GM19238 (cell line): Measurements from ENCODE around the gene ERI3.

Experiments used
- DNase-seq: peaks from one replicate; pipeline ENCODE4 v3.0.0; 2011; ENCODE audit warnings: low spot score; ENCODE audit not compliant: insufficient read length

ERI3 gene

GRCh38 chr1:44354840-44355581 lies at the start of gene ERI3:
ERI3 (minus strand) TSS chr1:44355257; CDS start chr1:44355026, 231 bp downstream.
- peak; percentile 99 for DNase-seq

GRCh38 chr1:44401256-44402228 lies 46.5 kb upstream of the ERI3 start:
- no peak for DNase-seq

- no peak for DNase-seq
Measured at GRCh38 chr1:44390277-44390676, 35.2 kb upstream of the ERI3 start.

GRCh38 chr1:44389437-44389836 lies 34.4 kb upstream of the ERI3 start:
- DNase-seq: no peak

GRCh38 chr1:44388551-44388950 lies 33.5 kb upstream of the ERI3 start:
- DNase-seq: no peak

GRCh38 chr1:44380666-44381177 lies 25.7 kb upstream of the ERI3 start:
- no peak for DNase-seq

GRCh38 chr1:44377925-44378784 lies 23.1 kb upstream of the ERI3 start:
- peak; percentile 26 for DNase-seq

GRCh38 chr1:44375547-44375946 lies 20.5 kb upstream of the ERI3 start:
- no peak for DNase-seq

- DNase-seq: no peak
Measured at GRCh38 chr1:44371206-44371605, 16.1 kb upstream of the ERI3 start.

- no peak for DNase-seq
Measured at GRCh38 chr1:44368471-44369151, 13.6 kb upstream of the ERI3 start.

GRCh38 chr1:44367944-44368343 lies 12.9 kb upstream of the ERI3 start:
- no peak for DNase-seq

- no peak for DNase-seq
Measured at GRCh38 chr1:44366371-44366975, 11.4 kb upstream of the ERI3 start.

- no peak for DNase-seq
Measured at GRCh38 chr1:44361478-44361877, 6.4 kb upstream of the ERI3 start.

- DNase-seq: no peak
Measured at GRCh38 chr1:44359234-44359935, 4.3 kb upstream of the ERI3 start.

- DNase-seq: no peak
Measured at GRCh38 chr1:44357710-44358109, 2.7 kb upstream of the ERI3 start.

- DNase-seq: no peak
Measured at GRCh38 chr1:44355582-44356305, 687 bp upstream of the ERI3 start.

GRCh38 chr1:44354268-44354839 lies 703 bp downstream of the ERI3 start:
- DNase-seq: no peak

- DNase-seq: no peak
Measured at GRCh38 chr1:44353604-44354003, 1.5 kb downstream of the ERI3 start.

- no peak for DNase-seq
Measured at GRCh38 chr1:44351289-44351688, 3.8 kb downstream of the ERI3 start.
